GM12865 (cell line): ENCODE measurements around the gene LAMTOR3.

Experiments
- DNase-seq: peaks from one replicate; pipeline ENCODE4 v3.0.0; 2010; ENCODE audit warnings: low read depth
- H3K4me3 ChIP-seq: 2 replicates; pipeline ENCODE4 v1.5.1; 2011; ENCODE audit warnings: mild to moderate bottlenecking, low read depth, low read length, control low read depth
- CTCF ChIP-seq: IDR thresholded peaks from 2 replicates; pipeline ENCODE4 v1.5.1; 2011; ENCODE audit warnings: low read length, control low read depth, low read depth, inconsistent platforms; ENCODE audit not compliant: insufficient read depth; ENCODE audit errors: missing control alignments

LAMTOR3 gene

GRCh38 chr4:99856166-99856565, 38.1 kb downstream of the LAMTOR3 start:
- TF ChIP-seq CTCF: no peak
- DNase-seq: no peak
- no peak overlapping the region for H3K4me3 ChIP-seq

GRCh38 chr4:99855678-99856077, 38.5 kb downstream of the LAMTOR3 start:
- DNase-seq: peak; percentile 71
- no peak overlapping the region for H3K4me3 ChIP-seq
- no peak for TF ChIP-seq CTCF

GRCh38 chr4:99853999-99854398, 40.2 kb downstream of the LAMTOR3 start:
- DNase-seq: no peak
- no peak overlapping the region for H3K4me3 ChIP-seq
- TF ChIP-seq CTCF: no peak

GRCh38 chr4:99853190-99853589, 41.0 kb downstream of the LAMTOR3 start:
- DNase-seq: no peak
- no peak overlapping the region for H3K4me3 ChIP-seq
- no peak for TF ChIP-seq CTCF

GRCh38 chr4:99852199-99852749, 42.0 kb downstream of the LAMTOR3 start:
- no peak for TF ChIP-seq CTCF
- H3K4me3 ChIP-seq: peak overlapping the region; percentile 10; the same call in 1 of the 2 replicates

GRCh38 chr4:99848591-99849001, 45.6 kb downstream of the LAMTOR3 start:
- peak; percentile 90 for DNase-seq
- TF ChIP-seq CTCF: no peak

More at GRCh38 chr4:99852199-99852749, 42.0 kb downstream of the LAMTOR3 start:
- peak; percentile 38 for DNase-seq

GRCh38 chr4:99847362-99847976, 46.8 kb downstream of the LAMTOR3 start:
- peak overlapping the region; percentile 44 for H3K4me3 ChIP-seq
- DNase-seq: peak; percentile 90
- no peak for TF ChIP-seq CTCF

More at GRCh38 chr4:99848591-99849001, 45.6 kb downstream of the LAMTOR3 start:
- H3K4me3 ChIP-seq: peak overlapping the region; percentile 44; the same call in 1 of the 2 replicates
